GM20431 (cell line): ENCODE data around the gene OR7A5.
"Not testable (repeated sequence)": the region's sequence is repeated elsewhere in the genome, so short reads cannot be mapped to it uniquely, and the experiment has no call there.

Source experiments
- in situ Hi-C: fragments of 300-500 bp; cut with MseI, MboI; formaldehyde crosslinking; loops from one replicate; pipeline ENCODE4 v1.15.0; 2020; ENCODE audit warnings: low sequenced_read_pairs; ENCODE audit not compliant: unreplicated experiment

The OR7A5 gene

GRCh38 chr19:14835011-14835410, at the start of gene OR7A5, which contains the start of gene OR7C1:
Gene OR7A5, minus strand, starts transcription at chr19:14835185. Its CDS starts 6,944 bp downstream, at chr19:14828241.
Gene OR7C1, minus strand, starts transcription at chr19:14835185. Its CDS starts 35,049 bp downstream, at chr19:14800136.
- in situ Hi-C loops = no loop called here

GRCh38 chr19:14871619-14872230, 36.7 kb upstream of the OR7A5 start:
- in situ Hi-C loops = loop anchor here (25.0 kb wide), 1 partner anchor 309 kb away; the partner anchor contains the start of gene NDUFB7

DNA sequence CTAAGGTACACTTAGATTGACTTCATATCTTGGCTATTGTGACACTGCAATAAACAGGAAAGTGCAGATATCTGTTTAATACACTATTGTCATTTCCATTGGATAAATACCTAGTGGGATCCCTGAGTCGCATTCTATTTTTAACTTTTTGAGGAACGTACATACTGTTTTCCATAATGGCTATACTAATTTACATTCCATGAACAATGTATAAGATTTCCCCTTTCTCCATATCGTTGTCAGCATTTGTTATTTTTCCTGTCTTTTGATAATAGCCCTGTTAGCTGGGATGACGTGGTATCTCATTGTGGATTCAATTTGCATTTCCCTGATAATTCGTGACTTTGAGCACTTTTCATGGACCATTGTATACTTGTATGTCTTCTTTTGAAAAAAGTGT, 33.5 kb upstream of the OR7A5 start:
- in situ Hi-C loops = loop anchor here (25.0 kb wide), 1 partner anchor 306 kb away; the partner anchor contains the start of gene NDUFB7

DNA sequence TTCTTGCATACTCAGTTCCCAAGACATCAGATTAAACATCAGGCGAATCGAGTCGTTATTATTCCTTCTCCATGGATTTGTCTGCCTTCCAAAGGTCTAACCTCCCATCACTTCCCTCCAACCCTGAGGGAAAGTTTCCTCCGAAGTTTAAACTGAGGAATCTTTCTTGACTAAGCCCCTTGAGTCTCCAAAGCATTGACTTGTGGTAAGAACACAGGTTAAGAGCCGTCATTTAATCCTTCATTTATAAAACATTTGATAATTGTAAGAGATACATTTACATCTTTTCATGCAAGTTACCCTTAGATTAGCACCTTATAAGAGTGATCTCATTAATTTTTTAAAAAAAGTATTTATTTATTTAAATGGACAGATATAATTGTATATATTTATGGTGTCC, 13.8 kb upstream of the OR7A5 start, which contains the start of gene OR7A10:
Gene OR7A10, minus strand, starts transcription at position 101 of the 400 bp plus-strand sequence. CDS start 7,045 bp downstream, outside the sequence.
- in situ Hi-C loops = no loop called here

GRCh38 chr19:14843578-14843977, 8.6 kb upstream of the OR7A5 start:
- in situ Hi-C loops = no loop called here

GRCh38 chr19:14843169-14843568, 8.2 kb upstream of the OR7A5 start:
- in situ Hi-C loops = no loop called here

DNA sequence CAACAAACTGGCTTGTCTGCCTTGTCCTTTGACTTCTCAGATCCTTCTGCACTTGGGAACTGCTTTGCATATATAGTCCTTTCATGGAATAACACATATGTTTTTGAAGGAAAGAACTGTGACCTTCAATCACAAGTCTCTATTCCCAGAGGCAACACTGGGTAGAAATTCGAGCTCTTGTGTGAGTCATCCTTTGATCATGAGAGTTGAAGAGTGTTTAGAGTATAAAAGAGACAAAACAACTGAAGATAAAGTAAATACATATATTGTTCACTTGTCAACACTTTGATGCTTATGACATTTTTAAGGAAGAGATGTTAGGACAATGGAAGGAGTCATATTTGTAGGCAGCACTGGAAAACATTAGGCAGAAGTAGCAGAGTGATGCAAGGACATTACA, 5.2 kb upstream of the OR7A5 start:
- in situ Hi-C loops = no loop called here

- in situ Hi-C loops = no loop called here
Measured at GRCh38 chr19:14837391-14837790, 2.4 kb upstream of the OR7A5 start.

DNA sequence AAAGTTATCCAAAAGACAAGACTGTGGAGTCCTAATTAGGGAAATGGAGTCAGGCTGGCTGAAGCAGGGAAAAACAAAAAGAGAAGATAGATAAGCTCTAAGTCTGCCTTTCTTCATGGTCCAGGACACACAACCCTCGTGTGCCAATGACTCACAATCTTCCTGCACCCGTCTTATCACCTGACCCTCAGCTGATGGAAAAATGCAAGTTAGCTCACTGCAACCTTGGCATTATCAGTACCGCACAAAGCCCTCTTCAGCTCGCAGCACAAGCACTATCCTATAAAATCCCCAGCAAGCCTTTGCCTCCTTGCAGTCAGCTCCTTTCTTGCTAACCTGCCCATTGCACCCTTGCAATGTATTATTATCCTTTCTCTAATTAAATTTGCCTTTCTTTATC, 4.3 kb downstream of the OR7A5 start:
- in situ Hi-C loops = no loop called here

GRCh38 chr19:14826006-14826405, 9.0 kb downstream of the OR7A5 start:
- in situ Hi-C loops = no loop called here

- in situ Hi-C loops = no loop called here
Measured at GRCh38 chr19:14821937-14822336, 13.0 kb downstream of the OR7A5 start.

DNA sequence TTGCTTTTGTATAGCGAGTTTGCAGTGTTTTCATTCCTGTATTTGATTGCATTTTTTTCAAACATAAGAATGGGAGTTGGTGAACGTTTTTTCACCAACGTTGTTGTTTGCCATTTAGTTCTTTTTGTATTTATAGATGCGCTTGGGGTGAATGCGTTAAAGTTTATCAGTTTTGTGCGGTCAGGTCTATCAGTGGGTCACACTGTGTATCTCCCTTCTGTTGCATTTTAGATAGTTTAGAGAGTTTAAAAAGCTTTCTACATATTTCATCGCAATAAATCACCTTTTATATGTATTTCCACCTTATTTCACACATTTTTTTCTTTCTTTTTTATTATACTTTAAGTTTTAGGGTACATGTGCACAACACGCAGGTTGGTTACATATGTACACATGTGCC, 16.4 kb downstream of the OR7A5 start:
- in situ Hi-C loops = no loop called here

DNA sequence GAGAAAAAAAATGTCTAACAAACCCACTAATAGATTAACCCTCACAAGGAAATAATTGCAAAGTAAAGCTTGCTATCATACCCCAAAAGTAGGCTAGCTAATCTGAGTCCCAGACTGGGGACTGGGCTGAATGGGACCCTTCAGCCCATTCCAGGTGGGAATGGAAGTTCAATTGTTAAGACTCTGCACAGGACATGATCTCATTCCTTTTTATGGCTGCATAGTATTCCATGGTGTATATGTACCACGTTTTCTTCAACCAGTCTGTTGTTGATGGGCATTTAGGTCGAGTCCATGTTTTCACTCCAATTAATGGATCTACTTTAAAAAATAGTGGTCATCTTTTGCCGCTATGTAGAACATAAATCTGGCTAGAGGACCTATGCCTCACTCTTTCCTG, 17.9 kb downstream of the OR7A5 start:
- in situ Hi-C loops = no loop called here

DNA sequence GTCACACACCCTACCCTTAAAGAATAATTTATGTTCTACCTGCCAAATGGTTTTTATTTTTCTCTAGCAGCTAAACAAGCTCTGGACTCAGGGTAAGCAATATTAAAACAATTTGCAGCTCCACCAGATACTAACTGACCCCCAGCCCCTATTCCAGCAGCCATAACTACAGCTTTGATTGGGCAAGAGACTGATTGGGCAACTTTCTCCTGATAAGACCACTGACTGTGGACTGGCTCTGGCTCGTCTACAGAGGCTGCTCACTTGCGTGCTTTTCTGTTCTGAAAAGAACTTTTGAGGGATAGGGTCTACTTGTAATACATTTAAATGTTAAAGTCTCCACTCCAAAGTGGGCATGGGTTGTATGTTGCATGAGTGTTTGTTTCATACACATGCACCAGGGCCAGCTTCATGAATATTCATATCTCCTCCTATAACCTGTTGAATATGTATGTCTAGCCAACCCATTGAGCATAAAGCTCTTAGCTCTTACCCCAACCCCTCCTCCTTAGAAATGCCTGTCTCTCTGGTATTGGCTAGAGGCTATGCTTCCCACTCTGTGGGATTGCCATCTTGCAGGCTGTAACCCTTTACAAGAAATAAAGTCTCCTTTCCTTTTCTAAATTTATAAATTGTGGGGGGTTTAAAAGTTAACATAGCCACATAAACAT, 19.9 kb downstream of the OR7A5 start:
- in situ Hi-C loops = no loop called here

DNA sequence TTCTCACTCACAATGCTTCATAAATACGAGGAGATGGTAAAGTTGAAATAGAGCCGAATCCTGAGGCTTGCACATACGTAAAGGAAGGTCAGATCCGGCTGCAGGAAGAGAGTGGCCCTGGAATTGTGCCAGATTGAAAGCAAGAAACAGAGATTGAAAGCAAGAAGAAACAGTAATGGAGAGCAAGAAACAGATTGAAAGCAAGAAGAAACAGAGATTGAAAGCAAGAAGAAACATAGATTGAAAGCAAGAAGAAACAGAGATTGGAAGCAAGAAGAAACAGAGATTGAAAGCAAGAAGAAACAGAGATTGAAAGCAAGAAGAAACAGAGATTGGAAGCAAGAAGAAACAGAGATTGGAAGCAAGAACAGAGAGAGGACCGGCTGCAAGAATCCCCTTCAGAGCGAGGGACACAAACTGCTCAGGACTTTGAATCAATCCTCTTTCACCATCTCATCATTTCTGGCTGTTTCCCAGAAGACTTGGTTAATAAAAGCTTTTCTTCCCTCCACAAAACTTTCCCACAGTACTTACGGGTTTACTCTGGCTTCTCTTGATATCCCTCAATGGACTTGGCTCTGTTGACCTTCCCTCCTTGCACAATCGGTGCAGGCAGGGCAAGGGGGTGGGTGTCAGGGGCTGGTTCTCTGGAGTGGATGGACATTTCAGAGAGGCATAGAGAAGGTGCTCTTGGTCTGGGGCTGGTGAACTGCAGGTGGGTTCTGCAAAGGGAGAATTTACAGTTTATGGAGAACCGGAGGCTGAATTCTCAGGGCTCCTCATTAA, 25.5 kb downstream of the OR7A5 start:
- in situ Hi-C loops = no loop called here

GRCh38 chr19:14804765-14805164, 30.2 kb downstream of the OR7A5 start:
- in situ Hi-C loops = no loop called here

GRCh38 chr19:14798760-14799159, 36.2 kb downstream of the OR7A5 start:
- in situ Hi-C loops = no loop called here

DNA sequence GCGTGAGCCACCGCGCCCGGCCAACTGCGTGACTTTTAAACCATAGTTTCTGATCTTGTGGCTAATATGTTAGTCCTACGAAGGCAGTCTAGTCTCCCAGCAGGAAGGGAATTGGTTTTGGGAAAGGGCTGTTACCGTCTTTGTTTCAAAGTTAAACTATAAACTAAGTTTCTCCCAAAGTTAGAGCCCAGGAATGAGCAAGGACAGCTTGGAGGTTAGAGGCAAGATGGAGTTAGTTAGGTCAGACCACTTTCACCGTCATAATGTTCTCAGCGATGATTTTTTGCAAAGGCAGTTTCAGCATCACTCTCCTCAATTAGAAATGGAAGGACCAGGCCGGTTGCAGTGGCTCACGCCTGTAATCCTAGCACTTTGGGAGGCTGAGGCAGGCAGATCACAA, 39.0 kb downstream of the OR7A5 start:
- in situ Hi-C loops = no loop called here

DNA sequence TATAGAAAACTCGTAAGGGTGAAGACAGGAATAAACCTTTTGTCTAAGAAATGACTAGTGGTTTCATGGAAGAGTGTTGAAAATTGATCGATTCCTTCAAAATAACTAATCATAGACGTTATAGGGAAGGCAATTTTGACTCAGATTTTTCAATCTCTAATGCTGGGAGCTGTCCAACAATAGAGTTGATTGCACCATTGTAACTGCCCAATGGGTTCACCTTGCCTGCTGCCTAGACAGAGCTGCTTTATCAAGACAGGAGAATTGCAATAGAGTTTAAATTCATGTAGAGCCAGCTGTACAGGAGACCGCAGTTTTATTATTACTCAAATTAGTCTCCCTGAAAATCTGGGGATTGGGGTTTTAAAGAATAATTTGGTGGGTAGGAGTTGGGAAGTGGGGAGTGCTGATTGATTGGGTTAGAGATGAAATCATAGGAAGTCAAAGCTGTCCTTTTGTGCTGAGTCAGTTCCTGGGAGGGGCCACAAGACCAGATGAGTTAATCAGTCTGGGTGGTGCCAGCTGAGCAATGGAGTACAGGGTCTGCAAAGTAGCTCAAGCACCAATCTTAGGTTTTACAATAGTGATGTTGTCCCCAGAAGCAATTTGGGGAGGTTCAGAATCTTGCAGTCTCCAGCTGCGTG, 39.8 kb downstream of the OR7A5 start:
- in situ Hi-C loops = no loop called here

DNA sequence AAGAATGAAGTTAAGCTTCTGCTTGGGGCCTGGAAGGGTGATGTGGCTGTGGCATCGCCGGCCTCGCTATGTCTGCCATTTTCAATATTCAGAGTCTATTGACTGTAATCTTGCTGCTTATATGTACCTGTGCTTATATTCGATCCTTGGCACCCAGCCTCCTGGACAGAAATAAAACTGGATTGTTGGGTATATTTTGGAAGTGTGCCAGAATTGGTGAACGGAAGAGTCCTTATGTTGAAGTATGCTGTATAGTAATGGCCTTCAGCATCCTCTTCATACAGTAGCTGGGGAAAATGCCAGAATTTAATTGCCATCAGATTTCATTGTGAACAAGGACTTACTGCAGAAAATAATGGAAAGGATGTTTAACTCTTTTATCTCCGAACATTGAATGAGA, 42.7 kb downstream of the OR7A5 start:
- in situ Hi-C loops = not testable (repeated sequence)
